GM15510 (cell line): ENCODE data around the gene HS6ST3.

Source experiments
- POLR2A ChIP-seq: IDR thresholded peaks from 3 replicates; pipeline ENCODE4 v1.6.1; 2011; ENCODE audit warnings: borderline replicate concordance; ENCODE audit not compliant: insufficient read length; ENCODE audit errors: extremely low read depth

The HS6ST3 gene

GRCh38 chr13:96825653-96826052 lies 735.7 kb downstream of the HS6ST3 start:
- no peak for TF ChIP-seq POLR2A

GRCh38 chr13:96834626-96835025 lies 744.7 kb downstream of the HS6ST3 start:
- no peak for TF ChIP-seq POLR2A

- no peak for TF ChIP-seq POLR2A
Measured at GRCh38 chr13:96835546-96835945, 745.6 kb downstream of the HS6ST3 start.

- no peak for TF ChIP-seq POLR2A
Measured at GRCh38 chr13:96836733-96837132, 746.8 kb downstream of the HS6ST3 start.

- TF ChIP-seq POLR2A: no peak
Measured at GRCh38 chr13:96837809-96838208, 747.9 kb downstream of the HS6ST3 start.

- no peak for TF ChIP-seq POLR2A
Measured at GRCh38 chr13:96844195-96844594, 754.3 kb downstream of the HS6ST3 start.

- no peak for TF ChIP-seq POLR2A
Measured at GRCh38 chr13:96844616-96845015, 754.7 kb downstream of the HS6ST3 start.

- TF ChIP-seq POLR2A: no peak
Measured at GRCh38 chr13:96848286-96848685, 758.4 kb downstream of the HS6ST3 start.

GRCh38 chr13:96849091-96849490 lies 759.2 kb downstream of the HS6ST3 start:
- no peak for TF ChIP-seq POLR2A

- no peak for TF ChIP-seq POLR2A
Measured at GRCh38 chr13:96850538-96851145, 760.7 kb downstream of the HS6ST3 start.

GRCh38 chr13:96851856-96852445 lies 762.0 kb downstream of the HS6ST3 start:
- TF ChIP-seq POLR2A: no peak

GRCh38 chr13:96858133-96858826 lies 768.4 kb downstream of the HS6ST3 start:
- TF ChIP-seq POLR2A: no peak

- TF ChIP-seq POLR2A: no peak
Measured at GRCh38 chr13:96860882-96861281, 771.0 kb downstream of the HS6ST3 start.

GRCh38 chr13:96862093-96862492 lies 772.2 kb downstream of the HS6ST3 start:
- no peak for TF ChIP-seq POLR2A

GRCh38 chr13:96862999-96863398 lies 773.1 kb downstream of the HS6ST3 start:
- no peak for TF ChIP-seq POLR2A

GRCh38 chr13:96871469-96871868 lies 781.6 kb downstream of the HS6ST3 start:
- TF ChIP-seq POLR2A: no peak
